ENCODE data around the gene FAP.

Gene FAP, protein sequence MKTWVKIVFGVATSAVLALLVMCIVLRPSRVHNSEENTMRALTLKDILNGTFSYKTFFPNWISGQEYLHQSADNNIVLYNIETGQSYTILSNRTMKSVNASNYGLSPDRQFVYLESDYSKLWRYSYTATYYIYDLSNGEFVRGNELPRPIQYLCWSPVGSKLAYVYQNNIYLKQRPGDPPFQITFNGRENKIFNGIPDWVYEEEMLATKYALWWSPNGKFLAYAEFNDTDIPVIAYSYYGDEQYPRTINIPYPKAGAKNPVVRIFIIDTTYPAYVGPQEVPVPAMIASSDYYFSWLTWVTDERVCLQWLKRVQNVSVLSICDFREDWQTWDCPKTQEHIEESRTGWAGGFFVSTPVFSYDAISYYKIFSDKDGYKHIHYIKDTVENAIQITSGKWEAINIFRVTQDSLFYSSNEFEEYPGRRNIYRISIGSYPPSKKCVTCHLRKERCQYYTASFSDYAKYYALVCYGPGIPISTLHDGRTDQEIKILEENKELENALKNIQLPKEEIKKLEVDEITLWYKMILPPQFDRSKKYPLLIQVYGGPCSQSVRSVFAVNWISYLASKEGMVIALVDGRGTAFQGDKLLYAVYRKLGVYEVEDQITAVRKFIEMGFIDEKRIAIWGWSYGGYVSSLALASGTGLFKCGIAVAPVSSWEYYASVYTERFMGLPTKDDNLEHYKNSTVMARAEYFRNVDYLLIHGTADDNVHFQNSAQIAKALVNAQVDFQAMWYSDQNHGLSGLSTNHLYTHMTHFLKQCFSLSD

GRCh38 chr2:162243294-162243693 is at the start of gene FAP:
FAP (minus strand) TSS chr2:162243445; CDS start chr2:162243327, 118 bp downstream.
- no peak for DNase-seq (ENCODE audit: low spot score)

GRCh38 chr2:162291748-162292147 is 48.5 kb upstream of the FAP start:
- DNase-seq (ENCODE audit: low spot score), result no peak

DNA sequence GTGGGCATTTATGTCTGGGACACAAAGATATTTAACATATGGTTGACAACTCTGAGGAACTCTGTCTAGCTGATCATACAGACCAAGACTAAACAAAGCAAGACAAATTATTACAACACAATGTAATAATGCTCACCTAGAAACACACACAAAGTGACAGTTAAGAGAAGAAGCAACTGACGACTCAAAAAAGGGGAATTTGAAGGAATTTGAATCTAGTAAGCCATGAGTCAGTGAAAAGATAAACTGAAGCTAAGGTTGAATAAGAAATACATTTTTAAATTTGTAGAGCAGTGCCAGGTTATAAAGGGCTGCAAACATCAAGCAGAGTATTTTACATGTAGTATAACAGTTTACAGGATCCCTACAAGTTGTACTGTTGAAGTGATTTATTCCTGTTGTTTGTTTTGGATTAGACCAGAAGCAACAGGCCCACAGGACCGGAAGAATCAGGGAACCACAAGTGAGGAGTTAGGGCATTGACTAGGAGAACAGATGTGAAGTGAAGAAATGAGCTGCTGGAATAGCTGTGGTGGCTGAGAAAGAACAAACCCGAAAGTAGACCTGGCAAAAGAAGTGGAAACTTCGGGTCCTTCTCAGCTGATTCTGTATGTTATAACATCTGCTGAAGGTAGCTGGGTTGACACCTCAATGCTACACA is 39.6 kb upstream of the FAP start:
- no peak for DNase-seq (ENCODE audit: low spot score)

GRCh38 chr2:162280654-162281053 is 37.4 kb upstream of the FAP start:
- DNase-seq (ENCODE audit: low spot score), result no peak

GRCh38 chr2:162277381-162277780 is 34.1 kb upstream of the FAP start:
- DNase-seq (ENCODE audit: low spot score), result no peak

- DNase-seq (ENCODE audit: low spot score), result no peak
These were observed 24.8 kb upstream of the FAP start for GRCh38 chr2:162267996-162268395.

DNA sequence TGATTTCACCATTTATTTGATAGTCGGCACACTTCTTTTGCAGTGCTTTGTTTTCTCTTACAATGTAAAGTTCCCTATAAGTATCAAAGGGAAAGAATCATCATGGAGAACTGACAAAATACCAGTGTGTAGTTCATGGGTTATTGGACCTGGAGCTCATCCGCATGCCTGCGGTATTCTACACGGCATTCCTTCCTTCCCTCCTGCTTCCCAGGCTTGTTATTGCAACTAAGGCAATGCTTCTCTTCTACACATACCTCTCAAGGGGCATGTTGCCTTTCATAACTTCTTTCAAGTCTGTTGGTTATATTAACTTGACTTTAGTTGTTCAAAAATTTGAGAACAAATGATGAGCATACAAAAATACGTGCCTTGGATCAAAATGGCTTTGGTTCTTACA is 24.3 kb upstream of the FAP start:
- no peak for DNase-seq (ENCODE audit: low spot score)

GRCh38 chr2:162266460-162266760 is 23.2 kb upstream of the FAP start:
- no peak for DNase-seq (ENCODE audit: low spot score)

DNA sequence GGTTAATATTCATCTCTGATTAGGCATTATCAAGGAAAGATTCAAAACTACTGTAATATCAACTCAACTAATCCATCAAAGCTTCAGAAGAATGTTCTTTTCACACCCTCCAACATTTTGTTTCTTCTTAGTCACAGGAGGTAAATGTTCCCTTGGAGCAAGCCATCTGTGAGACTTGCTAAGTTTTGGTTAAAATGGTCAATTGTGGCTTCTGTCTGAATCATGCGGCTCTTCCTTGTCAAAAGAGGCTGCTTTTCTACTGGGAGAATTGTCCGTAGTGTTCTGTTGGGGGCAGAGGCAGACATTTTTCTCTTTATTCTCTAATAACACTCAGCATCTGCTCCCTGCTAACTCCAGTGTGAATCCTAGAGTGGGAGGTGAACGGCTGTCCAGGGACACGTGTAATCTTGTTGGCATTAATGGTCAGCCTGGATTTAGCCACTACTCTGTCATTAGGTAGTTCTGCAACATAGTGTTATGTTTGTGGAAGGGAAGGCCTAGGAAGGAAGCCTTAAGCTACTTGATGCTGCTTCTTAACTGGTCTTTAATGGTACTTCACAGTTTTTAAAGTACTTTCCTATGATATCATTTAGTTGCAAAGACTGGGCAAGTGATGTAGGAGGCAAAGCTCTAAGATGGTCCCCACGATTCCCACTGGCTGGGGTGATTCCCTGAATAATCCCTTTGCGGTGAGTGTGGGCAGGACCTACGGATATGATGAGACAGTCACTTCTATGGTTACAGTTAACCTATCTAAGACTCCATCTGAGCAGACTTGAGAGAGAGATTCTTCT is 22.6 kb upstream of the FAP start:
- no peak for DNase-seq (ENCODE audit: low spot score)

- peak; percentile 28 for DNase-seq (ENCODE audit: low spot score)
These were observed 18.0 kb upstream of the FAP start for GRCh38 chr2:162261032-162261945.

DNA sequence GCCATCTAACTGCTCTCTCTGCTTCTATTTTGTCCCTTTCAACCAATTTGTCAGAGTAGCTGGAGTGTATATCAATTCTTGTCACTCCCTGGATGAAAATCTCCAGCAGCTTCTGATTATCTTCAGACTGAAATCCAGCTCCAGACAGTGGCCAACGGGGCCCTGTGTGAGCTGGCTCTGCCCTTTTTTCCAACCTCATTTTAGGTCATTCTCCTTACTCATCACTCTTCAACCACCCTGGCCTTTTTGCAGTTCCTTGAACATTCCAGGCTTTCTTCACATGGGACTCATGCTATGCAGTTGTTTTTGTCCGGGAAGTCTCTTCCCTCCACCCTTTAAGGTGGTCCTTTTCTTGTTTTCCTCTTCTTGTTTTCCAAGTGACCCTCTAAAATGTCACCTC is 15.4 kb upstream of the FAP start:
- no peak for DNase-seq (ENCODE audit: low spot score)

DNA sequence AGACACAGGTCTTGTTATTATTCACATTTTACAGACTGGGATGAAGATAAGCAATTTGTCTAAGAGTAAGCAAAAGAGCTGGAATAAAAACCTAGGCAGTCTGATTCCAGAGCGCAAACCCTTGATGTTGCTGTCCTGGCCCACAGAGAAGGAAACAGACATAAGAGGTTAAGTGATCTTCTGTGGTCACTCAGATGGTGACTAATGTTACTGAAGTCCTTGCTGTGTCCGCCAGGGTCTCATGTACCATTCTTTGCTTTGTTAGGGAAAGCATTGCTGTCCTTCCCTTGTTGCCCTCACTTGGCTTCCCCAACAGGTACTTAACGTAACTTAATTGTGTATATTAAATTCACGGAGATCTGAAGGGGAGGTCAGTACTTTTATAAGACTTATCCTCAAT is 14.9 kb upstream of the FAP start:
- DNase-seq (ENCODE audit: low spot score), result no peak

- DNase-seq (ENCODE audit: low spot score), result no peak
These were observed 14.2 kb upstream of the FAP start for GRCh38 chr2:162257425-162257824.

DNA sequence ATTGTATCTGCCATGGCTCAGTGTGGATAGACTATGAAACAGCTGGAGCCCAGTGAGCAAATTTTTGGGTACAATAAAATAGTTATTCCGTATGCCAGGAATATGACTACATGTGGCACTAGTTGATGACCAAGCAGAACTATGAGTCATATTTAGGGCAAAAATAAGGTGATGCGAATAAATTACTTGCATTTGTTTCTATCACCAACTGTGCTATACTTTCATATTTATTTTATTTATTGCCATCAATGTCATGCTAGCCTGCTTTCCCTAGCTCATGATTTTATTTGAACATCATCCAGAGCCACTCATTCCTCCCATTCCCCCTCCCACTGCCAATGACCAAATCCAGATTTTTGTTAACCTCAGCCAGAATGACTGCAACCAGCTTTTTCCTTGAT is 13.3 kb upstream of the FAP start:
- DNase-seq (ENCODE audit: low spot score), result no peak

GRCh38 chr2:162254236-162254871 is 11.1 kb upstream of the FAP start:
- no peak for DNase-seq (ENCODE audit: low spot score)

- no peak for DNase-seq (ENCODE audit: low spot score)
These were observed 10.2 kb upstream of the FAP start for GRCh38 chr2:162253435-162253834.

DNA sequence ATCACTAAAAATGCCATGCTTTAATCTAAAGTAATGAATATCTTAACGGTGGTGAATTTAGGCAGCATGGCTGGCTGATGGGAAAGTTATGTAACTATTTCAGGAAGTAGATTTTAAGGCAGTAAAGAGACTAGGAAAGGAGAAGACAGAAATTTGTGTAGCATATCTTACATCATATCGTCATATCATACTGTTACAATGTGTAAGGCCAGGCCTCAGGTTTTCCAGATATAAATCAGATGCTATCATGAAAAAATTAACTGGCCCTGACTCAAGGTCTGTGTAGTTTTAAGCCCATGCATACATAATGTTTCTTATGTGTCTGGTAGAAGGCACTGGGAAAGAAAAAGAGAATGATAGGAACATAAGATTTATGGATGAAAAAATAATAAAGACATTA is 8.9 kb upstream of the FAP start:
- DNase-seq (ENCODE audit: low spot score), result no peak

- DNase-seq (ENCODE audit: low spot score), result no peak
These were observed 2.5 kb upstream of the FAP start for GRCh38 chr2:162245781-162246180.

- no peak for DNase-seq (ENCODE audit: low spot score)
These were observed 1.8 kb upstream of the FAP start for GRCh38 chr2:162245061-162245460.

DNA sequence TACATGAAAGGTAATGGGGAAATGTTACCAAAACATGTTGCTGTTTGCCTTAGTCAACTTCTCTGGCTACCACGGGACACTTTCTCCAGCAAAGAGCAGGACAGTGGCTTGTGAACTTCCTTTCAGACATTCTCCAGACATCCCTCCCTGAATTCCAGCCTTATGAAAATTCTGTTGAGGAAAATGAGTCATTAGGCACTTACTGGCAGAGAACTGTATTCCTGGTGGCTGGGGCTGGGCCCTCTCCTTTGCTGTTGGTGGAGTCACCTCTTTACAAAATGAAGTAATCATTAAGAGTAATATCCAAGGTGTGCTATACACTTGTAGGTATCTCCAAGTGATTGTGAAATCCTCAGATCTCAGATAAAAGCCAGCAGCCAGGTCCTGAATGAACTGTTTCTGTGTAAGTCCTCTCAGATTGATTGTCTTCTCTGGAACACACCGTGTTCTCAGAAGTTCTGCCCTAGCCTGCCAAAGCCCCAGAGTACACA is 1.3 kb upstream of the FAP start:
- peak; percentile 49 for DNase-seq (ENCODE audit: low spot score)

GRCh38 chr2:162243715-162244114 is 470 bp upstream of the FAP start:
- no peak for DNase-seq (ENCODE audit: low spot score)

All from hepatic stellate cell (primary cell).